PFSK-1 (cell line): ENCODE results near the gene USP4.

Experiments used
- POLR2AphosphoS5 ChIP-seq: IDR thresholded peaks from 2 replicates; pipeline ENCODE4 v1.6.1; 2012; ENCODE audit warnings: low read depth, mild to moderate bottlenecking, control low read depth, low read length, moderate library complexity
- REST ChIP-seq, 2 experiments: IDR thresholded peaks; 2 replicates each; pipeline versions ENCODE4 v1.6.1 to v1.8.0; 2011 to 2012; ENCODE audit warnings: low read depth in 2 of 2, low read length in 2 of 2, control low read depth in 1 of 2, inconsistent platforms in 1 of 2, mild to moderate bottlenecking in 1 of 2, moderate library complexity in 1 of 2; ENCODE audit not compliant: insufficient read depth in 1 of 2

GRCh38 chr3:49295489-49296058 is 44.3 kb downstream of the USP4 start:
- TF ChIP-seq POLR2AphosphoS5, result no peak
- no peak for TF ChIP-seq REST (IDR thresholded peaks at IDR 0.05; ENCODE audit: insufficient read depth in 1 of 2, low read depth in 2 of 2, low read length in 2 of 2)
